ENCODE results near the gene FSTL5.

FSTL5 gene

DNA sequence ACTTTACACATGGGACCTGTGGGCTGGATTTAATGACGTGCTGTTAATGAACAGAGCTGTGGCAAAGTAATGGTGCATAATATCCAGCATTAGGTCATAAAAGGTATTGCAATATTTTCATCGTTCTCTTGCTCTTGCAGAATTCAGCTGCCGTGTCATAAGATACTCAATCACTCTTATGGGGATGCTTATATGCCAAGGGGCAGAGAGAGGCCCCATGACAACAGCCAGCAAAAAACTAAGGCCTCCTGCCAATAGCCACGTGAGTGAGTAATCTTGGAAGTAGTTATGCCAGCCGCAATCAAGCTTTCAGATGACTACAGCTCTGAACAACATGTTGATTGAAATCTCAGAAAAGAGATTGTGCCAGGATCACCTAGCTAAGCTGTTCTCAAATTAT, 616.9 kb downstream of the FSTL5 start:
- H3K27ac ChIP-seq (replicated peaks; ENCODE audit: low read length): no peak overlapping the region
- no peak overlapping the region for H3K4me2 ChIP-seq (ENCODE audit: insufficient read depth, low read length, poor library complexity, severe bottlenecking)
- no peak overlapping the region for H2BK5ac ChIP-seq (ENCODE audit: low read length)
- H3K18ac ChIP-seq (ENCODE audit: low read length): no peak overlapping the region
- no peaks in the 10 kb centered on the region for H3K36me3 ChIP-seq (replicated peaks in 1 of 2; ENCODE audit: control insufficient read depth in 2 of 2, insufficient read depth in 2 of 2, low read length in 2 of 2)
- H2BK120ac ChIP-seq (ENCODE audit: low read depth, low read length): no peak overlapping the region
- DNase-seq (ENCODE audit: low spot score): no peak
- H4K91ac ChIP-seq (ENCODE audit: low read depth, low read length, poor library complexity): no peak overlapping the region
- no peaks in the 10 kb centered on the region for H3K4me1 ChIP-seq (ENCODE audit: control insufficient read depth in 2 of 2, insufficient read depth in 1 of 2, low read depth in 1 of 2, low read length in 2 of 2)
- no peak overlapping the region for H3K4me3 ChIP-seq (ENCODE audit: low read length in 2 of 2)
- no peaks in the 10 kb centered on the region for H3K27me3 ChIP-seq (ENCODE audit: control insufficient read depth in 3 of 3, insufficient read depth in 3 of 3, low read depth in 1 of 3, low read length in 3 of 3)
- no peak overlapping the region for H2AFZ ChIP-seq (ENCODE audit: low read length)
- H4K8ac ChIP-seq (ENCODE audit: low read depth, low read length): no peak overlapping the region
- WGBS, 2 donors (ENCODE audit: extremely low coverage in 2 of 2, insufficient read length in 2 of 2, insufficient replicate concordance in 1 of 2): no CpG with 5 or more reads among the region's 5 CpGs
- H3K4ac ChIP-seq (ENCODE audit: low read length): no peak overlapping the region
- H3K23ac ChIP-seq (ENCODE audit: low read depth, low read length, poor library complexity): no peak overlapping the region
- H3K14ac ChIP-seq (ENCODE audit: low read length): no peak overlapping the region
- H2BK15ac ChIP-seq (ENCODE audit: low read length): no peak overlapping the region
- no peak overlapping the region for H3K9ac ChIP-seq (ENCODE audit: low read depth, low read length, poor library complexity)
- no peaks in the 10 kb centered on the region for H3K79me1 ChIP-seq (ENCODE audit: low read depth, low read length)
- H3K9me3 ChIP-seq (replicated peaks in 1 of 2; ENCODE audit: control insufficient read depth in 2 of 2, insufficient read depth in 1 of 2, low read depth in 1 of 2, low read length in 2 of 2): peaks cover 0 to 2% of the 10 kb centered on the region in 2 donors
- H2BK12ac ChIP-seq (ENCODE audit: low read length): no peak overlapping the region
- H2AK5ac ChIP-seq (ENCODE audit: low read depth, low read length): no peak overlapping the region

DNA sequence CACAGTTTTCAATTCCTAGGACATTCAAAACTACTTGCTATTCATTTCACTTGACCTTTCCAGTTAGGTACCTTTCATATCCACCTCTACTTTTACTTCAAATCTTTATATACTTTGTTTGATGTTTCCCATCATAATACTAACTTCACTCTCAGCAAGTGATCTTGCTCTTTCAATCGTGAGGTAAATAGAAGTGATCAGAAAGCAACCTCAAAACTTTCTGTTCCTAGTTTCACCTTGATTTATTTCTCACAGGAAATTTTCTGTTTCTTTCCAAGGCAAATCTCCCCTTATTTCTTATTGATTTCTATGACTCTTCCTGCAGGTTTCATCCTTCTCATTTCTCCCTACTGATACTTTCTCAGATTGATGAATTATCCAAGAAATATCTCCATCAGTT, 623.5 kb downstream of the FSTL5 start:
- Histone ChIP-seq H4K91ac (ENCODE audit: low read depth, low read length, poor library complexity) (no peak overlapping the region), H3K9ac (ENCODE audit: low read depth, low read length, poor library complexity) (no peak overlapping the region), H4K8ac (ENCODE audit: low read depth, low read length) (no peak overlapping the region), H2BK15ac (ENCODE audit: low read length) (no peak overlapping the region), H3K9me3 (replicated peaks in 1 of 2; ENCODE audit: control insufficient read depth in 2 of 2, insufficient read depth in 1 of 2, low read depth in 1 of 2, low read length in 2 of 2) (no peaks in the 10 kb centered on the region), H2BK5ac (ENCODE audit: low read length) (no peak overlapping the region), H2BK120ac (ENCODE audit: low read depth, low read length) (no peak overlapping the region), H3K4me2 (ENCODE audit: insufficient read depth, low read length, poor library complexity, severe bottlenecking) (no peak overlapping the region), H3K14ac (ENCODE audit: low read length) (no peak overlapping the region), H3K23ac (ENCODE audit: low read depth, low read length, poor library complexity) (no peak overlapping the region), H3K27me3 (ENCODE audit: control insufficient read depth in 3 of 3, insufficient read depth in 3 of 3, low read depth in 1 of 3, low read length in 3 of 3) (no peaks in the 10 kb centered on the region), H3K18ac (ENCODE audit: low read length) (no peak overlapping the region), H2AK5ac (ENCODE audit: low read depth, low read length) (no peak overlapping the region), H3K4me3 (ENCODE audit: low read length in 2 of 2) (no peak overlapping the region), H3K27ac (replicated peaks; ENCODE audit: low read length) (no peak overlapping the region), H2AFZ (ENCODE audit: low read length) (no peak overlapping the region), H3K79me1 (ENCODE audit: low read depth, low read length) (no peaks in the 10 kb centered on the region), H3K4me1 (ENCODE audit: control insufficient read depth in 2 of 2, insufficient read depth in 1 of 2, low read depth in 1 of 2, low read length in 2 of 2) (no peaks in the 10 kb centered on the region), H3K36me3 (replicated peaks in 1 of 2; ENCODE audit: control insufficient read depth in 2 of 2, insufficient read depth in 2 of 2, low read length in 2 of 2) (no peaks in the 10 kb centered on the region), H2BK12ac (ENCODE audit: low read length) (no peak overlapping the region), H3K4ac (ENCODE audit: low read length) (no peak overlapping the region)
- WGBS, 2 donors (ENCODE audit: extremely low coverage in 2 of 2, insufficient read length in 2 of 2, insufficient replicate concordance in 1 of 2): no CpG with 5 or more reads among the region's 1 CpG
- DNase-seq (ENCODE audit: low spot score): no peak

DNA sequence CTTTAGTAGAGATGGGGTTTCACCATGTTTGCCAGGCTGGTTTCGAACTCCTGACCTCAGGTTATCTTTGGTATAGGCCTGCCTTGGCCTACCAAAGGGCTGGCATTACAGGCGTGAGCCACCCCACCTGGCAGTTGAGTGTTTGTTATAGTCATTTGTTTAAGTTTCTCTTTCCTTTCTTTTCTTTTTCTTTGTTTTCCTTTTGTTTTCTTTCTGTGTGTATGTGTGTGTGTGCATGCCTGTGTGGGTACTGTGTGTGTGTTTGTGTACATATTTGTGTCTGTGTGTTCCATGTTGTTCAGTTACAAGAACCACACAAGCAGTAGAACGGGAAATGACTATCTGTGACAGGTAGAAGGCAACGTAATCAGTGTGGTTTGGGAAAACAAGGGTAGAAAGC, 624.9 kb downstream of the FSTL5 start:
- H3K27me3 ChIP-seq (ENCODE audit: control insufficient read depth in 3 of 3, insufficient read depth in 3 of 3, low read depth in 1 of 3, low read length in 3 of 3): no peaks in the 10 kb centered on the region
- no peak overlapping the region for H3K18ac ChIP-seq (ENCODE audit: low read length)
- H3K9ac ChIP-seq (ENCODE audit: low read depth, low read length, poor library complexity): no peak overlapping the region
- no peak overlapping the region for H2AFZ ChIP-seq (ENCODE audit: low read length)
- no peak overlapping the region for H3K4ac ChIP-seq (ENCODE audit: low read length)
- no peaks in the 10 kb centered on the region for H3K79me1 ChIP-seq (ENCODE audit: low read depth, low read length)
- H3K14ac ChIP-seq (ENCODE audit: low read length): no peak overlapping the region
- no peak overlapping the region for H3K27ac ChIP-seq (replicated peaks; ENCODE audit: low read length)
- no peak overlapping the region for H2BK5ac ChIP-seq (ENCODE audit: low read length)
- no peak overlapping the region for H4K91ac ChIP-seq (ENCODE audit: low read depth, low read length, poor library complexity)
- H2BK15ac ChIP-seq (ENCODE audit: low read length): no peak overlapping the region
- H3K4me2 ChIP-seq (ENCODE audit: insufficient read depth, low read length, poor library complexity, severe bottlenecking): no peak overlapping the region
- H2AK5ac ChIP-seq (ENCODE audit: low read depth, low read length): no peak overlapping the region
- no peak overlapping the region for H2BK120ac ChIP-seq (ENCODE audit: low read depth, low read length)
- whole genome bisulfite sequencing, 2 donors (ENCODE audit: extremely low coverage in 2 of 2, insufficient read length in 2 of 2, insufficient replicate concordance in 1 of 2): no CpG with 5 or more reads among the region's 4 CpGs
- H3K4me1 ChIP-seq (ENCODE audit: control insufficient read depth in 2 of 2, insufficient read depth in 1 of 2, low read depth in 1 of 2, low read length in 2 of 2): no peaks in the 10 kb centered on the region
- H2BK12ac ChIP-seq (ENCODE audit: low read length): no peak overlapping the region
- no peak for DNase-seq (ENCODE audit: low spot score)
- H3K9me3 ChIP-seq (replicated peaks in 1 of 2; ENCODE audit: control insufficient read depth in 2 of 2, insufficient read depth in 1 of 2, low read depth in 1 of 2, low read length in 2 of 2): no peaks in the 10 kb centered on the region
- no peak overlapping the region for H3K23ac ChIP-seq (ENCODE audit: low read depth, low read length, poor library complexity)
- H4K8ac ChIP-seq (ENCODE audit: low read depth, low read length): no peak overlapping the region
- no peaks in the 10 kb centered on the region for H3K36me3 ChIP-seq (replicated peaks in 1 of 2; ENCODE audit: control insufficient read depth in 2 of 2, insufficient read depth in 2 of 2, low read length in 2 of 2)
- no peak overlapping the region for H3K4me3 ChIP-seq (ENCODE audit: low read length in 2 of 2)

DNA sequence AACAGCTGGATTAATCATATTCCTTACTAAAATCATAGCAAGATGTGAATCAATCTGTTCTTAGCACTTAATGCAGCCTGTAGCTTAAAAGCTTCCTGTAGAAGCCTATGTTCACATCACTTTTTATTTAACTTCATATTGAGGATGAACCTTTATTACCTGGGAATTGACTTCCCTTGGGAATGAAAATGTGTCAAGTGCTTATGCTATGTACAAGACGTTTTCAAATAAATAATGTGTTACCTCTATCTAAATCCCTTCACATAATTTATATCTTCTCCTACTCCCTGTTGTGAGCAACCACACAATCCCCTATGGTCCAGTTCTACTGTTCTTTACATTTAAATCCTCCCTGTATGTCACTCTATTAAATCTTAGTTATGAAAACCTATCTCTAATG, 633.1 kb downstream of the FSTL5 start:
- no peak overlapping the region for H3K23ac ChIP-seq (ENCODE audit: low read depth, low read length, poor library complexity)
- H2AFZ ChIP-seq (ENCODE audit: low read length): no peak overlapping the region
- no CpG with 5 or more reads among the region's 1 CpG for WGBS, 2 donors (ENCODE audit: extremely low coverage in 2 of 2, insufficient read length in 2 of 2, insufficient replicate concordance in 1 of 2)
- H2AK5ac ChIP-seq (ENCODE audit: low read depth, low read length): no peak overlapping the region
- no peak overlapping the region for H3K14ac ChIP-seq (ENCODE audit: low read length)
- no peak overlapping the region for H4K8ac ChIP-seq (ENCODE audit: low read depth, low read length)
- H3K9me3 ChIP-seq (replicated peaks in 1 of 2; ENCODE audit: control insufficient read depth in 2 of 2, insufficient read depth in 1 of 2, low read depth in 1 of 2, low read length in 2 of 2): no peaks in the 10 kb centered on the region
- H3K4me1 ChIP-seq (ENCODE audit: control insufficient read depth in 2 of 2, insufficient read depth in 1 of 2, low read depth in 1 of 2, low read length in 2 of 2): no peaks in the 10 kb centered on the region
- H3K18ac ChIP-seq (ENCODE audit: low read length): no peak overlapping the region
- no peak for DNase-seq (ENCODE audit: low spot score)
- H2BK12ac ChIP-seq (ENCODE audit: low read length): no peak overlapping the region
- H3K27me3 ChIP-seq (ENCODE audit: control insufficient read depth in 3 of 3, insufficient read depth in 3 of 3, low read depth in 1 of 3, low read length in 3 of 3): no peaks in the 10 kb centered on the region
- no peak overlapping the region for H3K4me3 ChIP-seq (ENCODE audit: low read length in 2 of 2)
- no peak overlapping the region for H3K9ac ChIP-seq (ENCODE audit: low read depth, low read length, poor library complexity)
- no peaks in the 10 kb centered on the region for H3K79me1 ChIP-seq (ENCODE audit: low read depth, low read length)
- H3K36me3 ChIP-seq (replicated peaks in 1 of 2; ENCODE audit: control insufficient read depth in 2 of 2, insufficient read depth in 2 of 2, low read length in 2 of 2): no peaks in the 10 kb centered on the region
- H3K27ac ChIP-seq (replicated peaks; ENCODE audit: low read length): no peak overlapping the region
- H2BK15ac ChIP-seq (ENCODE audit: low read length): no peak overlapping the region
- H2BK120ac ChIP-seq (ENCODE audit: low read depth, low read length): no peak overlapping the region
- H2BK5ac ChIP-seq (ENCODE audit: low read length): no peak overlapping the region
- no peak overlapping the region for H3K4me2 ChIP-seq (ENCODE audit: insufficient read depth, low read length, poor library complexity, severe bottlenecking)
- H3K4ac ChIP-seq (ENCODE audit: low read length): no peak overlapping the region
- H4K91ac ChIP-seq (ENCODE audit: low read depth, low read length, poor library complexity): no peak overlapping the region

All from neuronal stem cell (in vitro differentiated cells).